ENCODE measurements around the gene INSIG2. TPM values are rescaled to one million over a fixed set of nuclear protein-coding genes. Genes with fewer than 3 reads are reported as not detected.
"Not testable (repeated sequence)": the region's sequence is repeated elsewhere in the genome, so short reads cannot be mapped to it uniquely, and the experiment has no call there.

INSIG2 gene
- total RNA-seq, 3 donors from 2014 or later, result 14.6 to 27.8 (median 14.8) TPM

DNA sequence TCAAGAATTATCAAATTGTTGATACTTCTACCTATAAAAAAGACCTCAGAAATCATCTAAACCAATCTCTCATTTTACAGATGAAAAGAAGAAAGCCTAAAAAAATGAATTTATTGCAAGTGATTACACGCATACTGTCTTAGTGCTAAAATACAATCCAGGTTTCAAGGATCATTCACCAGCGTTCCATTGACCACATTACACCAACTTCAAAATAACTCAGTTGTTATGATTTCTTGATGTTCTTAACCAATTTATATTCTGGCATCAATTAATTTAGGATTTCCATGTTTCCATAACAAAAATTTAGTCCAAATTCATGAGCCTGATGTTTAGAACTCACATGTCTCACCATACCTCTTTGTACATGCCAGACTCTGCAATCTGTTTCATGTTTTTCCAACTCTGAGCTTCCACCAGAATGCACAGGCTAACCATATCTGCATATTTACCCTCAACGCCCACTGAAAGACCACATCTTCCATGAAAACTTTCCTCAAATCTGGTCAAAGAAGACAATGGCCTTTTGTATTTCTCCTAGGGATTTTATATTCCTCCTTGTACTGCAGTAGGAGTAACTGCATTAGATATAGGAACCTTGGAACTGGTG lies 2.1 kb upstream of the INSIG2 start:
- TF ChIP-seq, protein P1, sequence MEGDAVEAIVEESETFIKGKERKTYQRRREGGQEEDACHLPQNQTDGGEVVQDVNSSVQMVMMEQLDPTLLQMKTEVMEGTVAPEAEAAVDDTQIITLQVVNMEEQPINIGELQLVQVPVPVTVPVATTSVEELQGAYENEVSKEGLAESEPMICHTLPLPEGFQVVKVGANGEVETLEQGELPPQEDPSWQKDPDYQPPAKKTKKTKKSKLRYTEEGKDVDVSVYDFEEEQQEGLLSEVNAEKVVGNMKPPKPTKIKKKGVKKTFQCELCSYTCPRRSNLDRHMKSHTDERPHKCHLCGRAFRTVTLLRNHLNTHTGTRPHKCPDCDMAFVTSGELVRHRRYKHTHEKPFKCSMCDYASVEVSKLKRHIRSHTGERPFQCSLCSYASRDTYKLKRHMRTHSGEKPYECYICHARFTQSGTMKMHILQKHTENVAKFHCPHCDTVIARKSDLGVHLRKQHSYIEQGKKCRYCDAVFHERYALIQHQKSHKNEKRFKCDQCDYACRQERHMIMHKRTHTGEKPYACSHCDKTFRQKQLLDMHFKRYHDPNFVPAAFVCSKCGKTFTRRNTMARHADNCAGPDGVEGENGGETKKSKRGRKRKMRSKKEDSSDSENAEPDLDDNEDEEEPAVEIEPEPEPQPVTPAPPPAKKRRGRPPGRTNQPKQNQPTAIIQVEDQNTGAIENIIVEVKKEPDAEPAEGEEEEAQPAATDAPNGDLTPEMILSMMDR (IDR thresholded peaks at IDR 0.05), result no peak
- DNase-seq (no peak), ATAC-seq (no peak)
- Histone ChIP-seq H3K9me3 (no peaks in the 10 kb centered on the region), H3K4me1 (ENCODE audit: low read depth) (peaks cover 11% of the 10 kb centered on the region), H3K4me3 (no peak overlapping the region), H3K36me3 (ENCODE audit: low read depth) (no peaks in the 10 kb centered on the region)
- intact Hi-C loops (cut with DNase I, micrococcal nuclease), result no loop called here

DNA sequence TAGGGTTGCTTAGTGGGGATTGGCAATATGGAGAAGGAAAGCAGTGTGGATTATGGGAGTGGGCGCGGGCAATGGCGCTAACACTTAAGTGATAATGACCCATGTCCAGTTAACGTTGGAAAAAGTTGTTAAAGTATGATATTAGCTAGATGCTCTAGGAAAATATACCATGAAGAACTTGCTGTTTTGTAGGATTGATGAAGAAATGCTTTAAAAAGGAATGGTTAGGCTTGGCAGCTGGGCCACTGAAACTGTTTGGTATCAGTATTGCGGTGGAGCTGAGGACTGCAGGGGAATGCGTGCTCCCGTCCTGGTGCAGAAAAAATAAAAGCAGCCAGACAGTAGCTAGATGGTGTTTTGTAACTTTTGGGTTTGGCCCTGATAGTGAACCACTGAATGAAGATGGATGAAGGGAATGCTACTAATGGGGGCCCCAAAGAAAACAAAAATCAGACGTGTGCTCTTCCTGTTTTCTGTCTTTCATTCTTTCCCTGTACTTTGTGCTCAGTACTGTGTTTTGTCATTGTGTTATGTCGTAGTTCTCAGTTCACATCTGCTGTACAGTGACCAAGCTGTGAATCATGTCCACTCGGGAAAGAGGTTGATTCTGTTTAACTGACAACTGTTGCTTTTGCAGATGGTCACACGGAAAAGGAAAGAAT lies 999 bp downstream of the INSIG2 start:
- peaks cover 11% of the 10 kb centered on the region for H3K4me1 ChIP-seq (ENCODE audit: low read depth)
- no peaks in the 10 kb centered on the region for H3K36me3 ChIP-seq (ENCODE audit: low read depth)
- intact Hi-C loops (cut with DNase I, micrococcal nuclease), result no loop called here
- ATAC-seq (peak; percentile 54), DNase-seq (peak in 2 of 3 donors; percentile 24 to 34)
- no peaks in the 10 kb centered on the region for H3K9me3 ChIP-seq
- TF ChIP-seq, protein P1 (IDR thresholded peaks at IDR 0.05), result no peak
- H3K4me3 ChIP-seq, result no peak overlapping the region

DNA sequence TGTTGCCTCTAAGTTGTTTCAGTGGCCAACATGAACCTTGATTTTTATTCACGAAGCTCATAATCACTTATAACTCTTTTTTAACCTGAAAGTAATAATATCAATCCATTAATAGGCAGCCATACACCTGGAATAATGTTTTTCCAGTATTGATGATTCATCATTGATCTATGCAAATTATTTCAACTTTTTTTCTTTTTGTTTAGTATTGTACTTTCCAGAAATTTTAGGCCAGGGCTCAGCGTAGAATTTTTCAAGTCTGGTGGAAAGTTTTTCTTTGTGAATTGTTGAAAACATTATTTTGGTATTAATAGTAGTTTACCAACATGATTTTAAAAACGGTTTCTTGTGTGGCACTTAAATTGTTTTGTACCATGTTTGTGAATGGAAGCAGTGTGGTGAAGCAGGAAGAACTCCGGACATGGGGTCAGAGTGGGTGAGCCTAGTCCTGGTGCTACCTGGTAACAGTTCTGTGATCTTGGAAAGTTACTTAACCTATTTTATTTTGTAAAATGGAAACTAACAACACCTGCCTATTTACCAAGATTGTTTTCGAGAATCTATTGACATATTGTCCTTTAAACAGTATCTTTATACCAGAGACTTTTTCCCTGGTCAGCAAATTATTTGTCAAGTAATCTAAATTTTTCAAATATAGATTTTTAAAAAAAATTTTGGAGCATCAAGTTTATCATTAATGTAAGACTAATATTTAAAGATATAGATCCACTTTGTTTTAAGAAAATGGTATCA lies 2.3 kb downstream of the INSIG2 start:
- H3K4me3 ChIP-seq, result no peak overlapping the region
- TF ChIP-seq, protein P1 (IDR thresholded peaks at IDR 0.05), result no peak
- no peak for DNase-seq

DNA sequence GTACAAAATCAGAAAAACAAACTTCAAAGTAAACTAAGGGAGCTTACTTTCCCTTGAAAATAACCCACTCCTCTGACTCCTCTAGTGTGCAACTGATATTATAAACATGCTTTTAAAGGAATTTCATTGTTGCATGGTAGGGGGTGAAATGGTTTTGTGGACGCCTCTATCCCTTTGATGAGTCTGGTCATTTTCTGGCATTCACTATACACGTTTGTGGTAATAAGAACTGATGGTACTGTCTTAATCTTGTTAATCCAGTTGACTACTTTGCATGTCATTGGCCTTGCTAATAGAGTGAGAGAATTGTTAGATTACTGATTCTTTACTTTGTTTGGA lies 2.8 kb downstream of the INSIG2 start:
- ATAC-seq, result no peak

More for the DNA sequence above, 2.3 kb downstream of the INSIG2 start:
- ATAC-seq, result no peak
- Histone ChIP-seq H3K9me3 (no peaks in the 10 kb centered on the region), H3K36me3 (ENCODE audit: low read depth) (no peaks in the 10 kb centered on the region), H3K4me1 (ENCODE audit: low read depth) (peaks cover 11% of the 10 kb centered on the region)
- intact Hi-C loops (cut with DNase I, micrococcal nuclease), result no loop called here

DNA sequence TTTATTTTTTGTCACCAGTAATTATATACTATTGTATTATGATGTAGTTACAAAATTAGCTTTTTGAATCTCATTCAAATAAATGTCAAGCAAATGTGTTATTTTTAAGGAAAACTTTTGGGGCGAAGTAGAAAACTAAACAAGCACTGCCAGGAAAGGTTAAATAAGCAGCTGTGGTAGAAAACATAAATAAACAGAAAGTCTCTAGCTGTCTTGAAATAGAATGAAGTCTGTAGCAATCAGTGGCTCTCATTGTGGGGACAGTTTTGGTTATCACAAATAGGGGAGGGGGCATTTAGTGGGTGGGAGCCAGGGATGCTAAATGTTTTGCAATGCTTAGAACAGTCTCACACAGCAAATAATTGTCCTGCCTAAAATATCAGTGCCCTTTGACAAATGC lies 3.4 kb downstream of the INSIG2 start:
- Histone ChIP-seq H3K4me1 (ENCODE audit: low read depth) (peaks cover 11% of the 10 kb centered on the region), H3K36me3 (ENCODE audit: low read depth) (no peaks in the 10 kb centered on the region), H3K9me3 (no peaks in the 10 kb centered on the region), H3K4me3 (no peak overlapping the region)
- TF ChIP-seq, protein P1 (IDR thresholded peaks at IDR 0.05), result no peak
- DNase-seq (no peak), ATAC-seq (no peak)
- intact Hi-C loops (cut with DNase I, micrococcal nuclease), result no loop called here

More for the DNA sequence above, 2.8 kb downstream of the INSIG2 start:
- TF ChIP-seq, protein P1 (IDR thresholded peaks at IDR 0.05), result no peak
- intact Hi-C loops (cut with DNase I, micrococcal nuclease), result no loop called here
- Histone ChIP-seq H3K4me1 (ENCODE audit: low read depth) (peaks cover 11% of the 10 kb centered on the region), H3K9me3 (no peaks in the 10 kb centered on the region), H3K4me3 (no peak overlapping the region), H3K36me3 (ENCODE audit: low read depth) (no peaks in the 10 kb centered on the region)
- DNase-seq, result no peak

DNA sequence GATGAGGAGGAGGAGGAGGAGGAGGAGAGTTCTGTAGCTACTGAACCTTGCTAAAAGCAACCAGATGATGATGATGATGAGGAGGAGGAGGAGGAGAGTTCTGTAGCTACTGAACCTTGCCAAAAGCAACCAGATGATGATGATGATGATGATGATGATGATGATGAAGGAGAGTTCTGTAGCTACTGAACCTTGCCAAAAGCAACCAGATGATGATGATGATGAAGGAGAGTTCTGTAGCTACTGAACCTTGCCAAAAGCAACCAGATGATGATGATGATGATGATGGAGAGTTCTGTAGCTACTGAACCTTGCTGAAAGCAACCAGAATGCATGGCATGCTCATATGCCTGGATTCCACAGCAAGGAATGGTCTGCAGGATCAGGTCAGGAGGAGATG lies 5.8 kb downstream of the INSIG2 start:
- H3K4me3 ChIP-seq, result not testable (repeated sequence)
- peaks cover 11% of the 10 kb centered on the region for H3K4me1 ChIP-seq (ENCODE audit: low read depth)

More for the DNA sequence above, 5.8 kb downstream of the INSIG2 start:
- ATAC-seq; intact Hi-C loops (cut with DNase I, micrococcal nuclease); H3K9me3 ChIP-seq; H3K36me3 ChIP-seq (ENCODE audit: low read depth); DNase-seq: not testable (repeated sequence)
